ENCODE data around the gene EZR. TPM values are rescaled to one million over a fixed set of nuclear protein-coding genes. Genes with fewer than 3 reads are reported as not detected.

Gene EZR
- total RNA-seq, 4 donors from 2014 or later = 201 to 515 (median 470) TPM

DNA sequence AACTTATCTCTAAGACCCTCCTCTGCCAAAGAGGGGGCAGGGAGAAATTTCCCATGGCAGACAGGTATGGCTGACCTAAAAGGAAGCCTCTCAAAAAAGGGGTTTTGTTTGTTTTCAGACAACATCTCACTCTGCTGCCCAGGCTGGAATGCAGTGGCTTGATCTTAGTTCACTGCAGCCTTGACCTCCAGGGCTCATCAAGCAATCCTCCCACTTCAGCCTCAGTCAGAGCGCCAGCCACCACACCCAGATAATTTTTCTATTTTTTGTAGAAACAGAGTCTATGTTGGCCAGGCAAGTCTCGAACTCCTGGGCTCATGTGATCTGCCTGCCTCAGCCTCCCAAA, 3.8 kb downstream of the EZR start:
- peak overlapping the region; percentile 99 to 100 (median 99) for H3K27ac ChIP-seq
- H3K27me3 ChIP-seq = no peaks in the 10 kb centered on the region
- H3K9me3 ChIP-seq = no peaks in the 10 kb centered on the region
- peaks cover 0 to 28% (median 0%) of the 10 kb centered on the region in 3 donors for H3K36me3 ChIP-seq
- H3K4me3 ChIP-seq = peak overlapping the region; percentile 75 to 96 (median 86)
- TF ChIP-seq, protein P1, sequence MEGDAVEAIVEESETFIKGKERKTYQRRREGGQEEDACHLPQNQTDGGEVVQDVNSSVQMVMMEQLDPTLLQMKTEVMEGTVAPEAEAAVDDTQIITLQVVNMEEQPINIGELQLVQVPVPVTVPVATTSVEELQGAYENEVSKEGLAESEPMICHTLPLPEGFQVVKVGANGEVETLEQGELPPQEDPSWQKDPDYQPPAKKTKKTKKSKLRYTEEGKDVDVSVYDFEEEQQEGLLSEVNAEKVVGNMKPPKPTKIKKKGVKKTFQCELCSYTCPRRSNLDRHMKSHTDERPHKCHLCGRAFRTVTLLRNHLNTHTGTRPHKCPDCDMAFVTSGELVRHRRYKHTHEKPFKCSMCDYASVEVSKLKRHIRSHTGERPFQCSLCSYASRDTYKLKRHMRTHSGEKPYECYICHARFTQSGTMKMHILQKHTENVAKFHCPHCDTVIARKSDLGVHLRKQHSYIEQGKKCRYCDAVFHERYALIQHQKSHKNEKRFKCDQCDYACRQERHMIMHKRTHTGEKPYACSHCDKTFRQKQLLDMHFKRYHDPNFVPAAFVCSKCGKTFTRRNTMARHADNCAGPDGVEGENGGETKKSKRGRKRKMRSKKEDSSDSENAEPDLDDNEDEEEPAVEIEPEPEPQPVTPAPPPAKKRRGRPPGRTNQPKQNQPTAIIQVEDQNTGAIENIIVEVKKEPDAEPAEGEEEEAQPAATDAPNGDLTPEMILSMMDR (IDR thresholded peaks at IDR 0.05) = no peak
- TF ChIP-seq POLR2A (IDR thresholded peaks at IDR 0.05) = peak in 1 of 2 donors; percentile 10
- DNase-seq = peak in 1 of 3 donors; percentile 19
- H3K4me1 ChIP-seq = peaks cover 0 to 49% (median 20%) of the 10 kb centered on the region in 4 donors

DNA sequence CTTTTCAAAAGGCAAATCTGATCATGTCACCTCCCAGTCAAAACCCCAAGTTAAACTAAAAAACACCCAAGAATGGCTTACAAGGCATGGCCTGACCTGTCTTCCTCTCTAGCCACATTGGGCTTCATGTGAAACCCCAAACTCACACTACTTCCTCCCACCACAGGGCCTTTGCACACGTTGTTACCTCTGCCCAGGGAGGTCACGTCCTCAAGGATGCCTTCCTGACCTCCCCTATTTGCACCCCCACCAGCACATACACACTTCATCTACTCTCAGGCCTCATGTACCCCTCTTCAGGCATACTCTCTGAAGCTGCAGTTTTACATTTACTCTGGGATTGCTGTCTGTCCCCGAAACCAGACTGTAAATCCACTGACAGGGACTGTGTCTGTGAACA, 6.1 kb downstream of the EZR start:
- H3K27ac ChIP-seq = peak overlapping the region; percentile 75 to 100 (median 99)
- TF ChIP-seq POLR2A (IDR thresholded peaks at IDR 0.05) = no peak
- TF ChIP-seq, protein P1 (IDR thresholded peaks at IDR 0.05) = no peak
- H3K36me3 ChIP-seq = peaks cover 0 to 35% (median 0%) of the 10 kb centered on the region in 3 donors
- peak overlapping the region in 3 of 4 donors; percentile 75 to 96 (median 86) for H3K4me3 ChIP-seq
- no peaks in the 10 kb centered on the region for H3K27me3 ChIP-seq
- peaks cover 3 to 55% (median 29%) of the 10 kb centered on the region in 4 donors for H3K4me1 ChIP-seq
- H3K9me3 ChIP-seq = no peaks in the 10 kb centered on the region
- peak in 1 of 3 donors; percentile 20 for DNase-seq

DNA sequence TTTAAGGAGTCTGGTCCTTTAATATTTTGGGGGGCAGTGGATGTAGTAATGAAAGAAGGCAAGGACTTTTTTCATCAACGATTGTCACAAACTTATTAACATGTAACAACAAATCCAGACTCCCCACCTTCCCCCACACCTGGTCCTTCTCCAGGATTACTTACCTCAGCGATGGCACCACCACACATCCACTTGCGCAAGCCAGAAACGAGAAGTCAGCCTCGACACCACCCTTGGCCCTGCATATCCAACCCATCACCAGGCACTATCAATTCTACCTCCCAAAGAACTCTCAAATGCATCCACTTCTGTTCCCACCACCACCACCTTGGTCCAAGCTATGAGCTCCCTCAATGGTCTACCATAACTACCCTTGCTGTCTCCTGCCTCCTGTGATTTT, 6.6 kb downstream of the EZR start:
- Histone ChIP-seq H3K4me3 (peak overlapping the region in 3 of 4 donors; percentile 75 to 96 (median 86)), H3K36me3 (peaks cover 0 to 35% (median 0%) of the 10 kb centered on the region in 3 donors), H3K4me1 (peaks cover 3 to 55% (median 31%) of the 10 kb centered on the region in 4 donors), H3K27me3 (no peaks in the 10 kb centered on the region), H3K9me3 (no peaks in the 10 kb centered on the region), H3K27ac (peak overlapping the region; percentile 75 to 100 (median 99))
- TF ChIP-seq, protein P1 (IDR thresholded peaks at IDR 0.05) = no peak
- no peak for TF ChIP-seq POLR2A (IDR thresholded peaks at IDR 0.05)
- DNase-seq = peak in 1 of 3 donors; percentile 18

DNA sequence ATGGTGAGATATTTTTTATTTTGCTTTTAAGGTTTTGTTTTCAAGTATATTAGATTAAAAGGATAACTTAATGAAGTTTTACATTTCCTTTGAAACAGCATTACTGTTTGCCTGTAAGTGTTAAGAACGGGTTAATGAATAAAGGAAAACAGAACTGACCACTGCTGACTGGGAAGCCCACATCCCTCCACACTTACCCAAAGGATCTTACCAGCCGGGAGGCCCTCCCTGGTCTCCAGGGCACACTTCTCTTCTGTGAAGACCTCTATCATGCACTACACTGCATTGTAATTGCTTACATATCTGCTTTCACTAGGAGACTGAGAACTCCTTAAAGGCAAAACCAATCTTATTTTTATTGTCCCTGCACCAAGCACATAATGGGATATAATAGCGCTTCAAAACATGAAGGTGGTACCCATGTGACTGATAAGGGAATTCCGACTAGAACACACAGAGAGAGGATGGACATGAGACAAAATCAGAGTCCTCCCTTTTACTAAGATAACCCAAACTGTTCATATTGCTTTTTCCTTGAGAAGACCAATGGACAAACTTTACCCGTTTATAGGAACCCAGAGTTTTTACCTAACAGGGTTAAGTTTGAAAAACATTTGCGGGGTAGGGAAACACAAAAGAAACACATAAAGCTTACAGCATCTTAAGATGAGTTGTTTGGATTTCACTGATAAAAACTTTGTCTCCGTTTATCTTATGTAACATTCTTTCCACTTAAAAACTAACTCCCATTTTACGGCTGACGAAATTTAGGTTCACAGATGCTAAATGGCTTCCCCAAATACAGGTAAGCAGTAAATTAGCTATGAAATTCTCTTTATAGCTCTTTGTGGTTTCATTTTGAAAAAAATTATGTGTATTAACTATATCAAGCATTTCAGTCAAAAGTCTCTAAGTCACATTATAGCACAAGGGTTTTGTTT, 8.7 kb downstream of the EZR start:
- no peak for TF ChIP-seq POLR2A (IDR thresholded peaks at IDR 0.05)
- TF ChIP-seq, protein P1 (IDR thresholded peaks at IDR 0.05) = no peak
- peaks cover 3 to 65% (median 36%) of the 10 kb centered on the region in 4 donors for H3K4me1 ChIP-seq
- peak overlapping the region in 1 of 4 donors; percentile 26 for H3K4me3 ChIP-seq
- peaks cover 0 to 27% (median 0%) of the 10 kb centered on the region in 3 donors for H3K36me3 ChIP-seq
- H3K27me3 ChIP-seq = no peaks in the 10 kb centered on the region
- peak in 1 of 3 donors; percentile 16 for DNase-seq
- H3K9me3 ChIP-seq = no peaks in the 10 kb centered on the region
- H3K27ac ChIP-seq = peak overlapping the region; percentile 49 to 99 (median 71)

DNA sequence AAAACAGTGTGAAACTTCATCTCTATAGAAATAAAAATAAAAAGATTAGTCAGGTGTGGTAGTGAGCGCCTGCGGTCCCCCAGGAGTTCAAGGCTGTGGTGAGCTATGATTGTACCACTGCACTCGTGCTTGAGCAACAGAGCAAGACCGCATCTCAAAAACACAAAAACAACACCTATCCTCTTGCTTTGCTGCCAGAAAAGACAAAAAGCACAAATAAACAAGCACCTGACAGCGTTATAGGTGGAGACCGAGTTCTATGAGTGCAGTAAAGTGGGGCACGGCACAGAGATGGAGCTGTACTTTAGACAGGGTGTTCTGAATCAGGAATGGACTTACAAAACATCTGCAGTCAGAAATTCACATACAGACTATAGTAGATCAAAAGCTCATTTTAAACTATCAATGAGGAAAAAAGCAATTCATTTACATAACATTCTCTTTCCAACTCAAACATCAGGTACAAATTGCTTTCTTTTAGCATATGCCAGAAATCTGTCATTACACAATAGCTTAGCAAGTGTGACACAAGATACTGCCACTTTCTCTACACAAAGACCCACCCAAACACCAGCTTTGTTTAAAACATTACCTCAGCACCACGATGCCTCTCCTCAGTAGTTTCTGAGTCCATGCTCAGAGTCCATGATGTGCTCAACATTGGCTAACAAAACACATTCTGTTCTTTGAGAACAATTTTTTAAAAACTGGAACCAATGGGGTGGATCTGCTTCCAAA, 10.1 kb downstream of the EZR start:
- Histone ChIP-seq H3K4me3 (peak overlapping the region in 2 of 4 donors; percentile 4 to 26), H3K9me3 (no peaks in the 10 kb centered on the region), H3K36me3 (peaks cover 0 to 25% (median 0%) of the 10 kb centered on the region in 3 donors), H3K27ac (peak overlapping the region; percentile 49 to 99 (median 71)), H3K27me3 (no peaks in the 10 kb centered on the region), H3K4me1 (peaks cover 3 to 63% (median 36%) of the 10 kb centered on the region in 4 donors)
- peak in 2 of 3 donors; percentile 82 to 87 for DNase-seq
- peak; percentile 8 to 35 for TF ChIP-seq POLR2A (IDR thresholded peaks at IDR 0.05)
- TF ChIP-seq, protein P1 (IDR thresholded peaks at IDR 0.05) = no peak

All from Peyer's patch (tissue), 4 donors.